Body of pancreas (tissue), 4 donors: ENCODE results near the gene MAD1L1. TPM values are rescaled to one million over a fixed set of nuclear protein-coding genes. Genes with fewer than 3 reads are reported as not detected.

Experiments
- ATAC-seq: fragments of 150-250 bp; one replicate; pipeline ENCODE4 v1.9.1; 2016
- DNase-seq, 4 donors: peaks; one replicate each; pipeline ENCODE4 v3.0.0-alpha.2; 2019
- H3K27ac ChIP-seq, 4 donors: fragments of 200-600 bp; sonication (generic); 1 replicate in 3 of 4; 2 replicates in 1 of 4; pipeline versions ENCODE4 v1.5.1 to v1.6.1; 2016 to 2019; ENCODE audit warnings: mild to moderate bottlenecking in 1 of 4, mixed read lengths in 1 of 4, moderate library complexity in 1 of 4
- H3K27me3 ChIP-seq, 2 donors: fragments of 200-600 bp; sonication (generic); one replicate each; pipeline ENCODE4 v1.6.0; 2016; ENCODE audit warnings: mild to moderate bottlenecking in 1 of 2
- H3K36me3 ChIP-seq, 2 donors: fragments of 200-600 bp; sonication (generic); replicated peaks in 1 of 2; 2 replicates each; pipeline ENCODE4 v1.5.1; 2016; ENCODE audit warnings: low read depth in 2 of 2; ENCODE audit not compliant: insufficient read depth in 1 of 2
- H3K4me1 ChIP-seq: fragments of 200-600 bp; sonication (generic); one replicate; pipeline ENCODE4 v1.6.0; 2016
- H3K4me3 ChIP-seq, 2 donors: fragments of 200-600 bp; sonication (generic); 1 replicate in 1 of 2; 2 replicates in 1 of 2; pipeline ENCODE4 v1.5.1; 2016 to 2019
- H3K9me3 ChIP-seq, 3 donors: fragments of 200-600 bp; sonication (generic); 1 replicate in 2 of 3; 2 replicates in 1 of 3; pipeline ENCODE4 v1.5.1; 2016
- CTCF ChIP-seq, 7 experiments: fragments of 450-650 bp in 4 of 7; fragments of 200-600 bp in 3 of 7; sonication (generic) in 3 of 7; IDR thresholded peaks; one replicate each; pipeline ENCODE4 v1.5.1; 2016 to 2019; ENCODE audit warnings: antibody characterized with exemption in 7 of 7
- POLR2A ChIP-seq, 3 donors: fragments of 450-650 bp; IDR thresholded peaks; one replicate each; pipeline ENCODE4 v1.6.1; 2016; ENCODE audit warnings: antibody characterized with exemption in 3 of 3, mild to moderate bottlenecking in 2 of 3
- WGBS, 2 donors: methylation state at CpG; one replicate each; pipeline ENCODE4 v1.1.5; 2017; 5-methylcytosine and 5-hydroxymethylcytosine counted together
- intact Hi-C: fragments of 100-400 bp; cut with DNase I; formaldehyde crosslinking; loops from one replicate; pipeline ENCODE4 v1.15.1; 2023
- total RNA-seq, 2 donors: library from RNA; depleted of rRNA; stranded (reverse); fragments of >200 nt; gene quantifications; one replicate each; pipeline ENCODE4 v1.1.0, GENCODE V29; 2016

The MAD1L1 gene
- total RNA-seq, 2 donors from 2014 or later, result 14.0 to 66.9 TPM

- DNase-seq, result no peak
- H3K4me1 ChIP-seq, result no peaks in the 10 kb centered on the region
- 89 to 91% methylated on average over 21 to 25 of the region's 25 CpGs for WGBS, 2 donors
Observed at GRCh38 chr7:2118630-2119190, 114.0 kb downstream of the MAD1L1 start.

DNA sequence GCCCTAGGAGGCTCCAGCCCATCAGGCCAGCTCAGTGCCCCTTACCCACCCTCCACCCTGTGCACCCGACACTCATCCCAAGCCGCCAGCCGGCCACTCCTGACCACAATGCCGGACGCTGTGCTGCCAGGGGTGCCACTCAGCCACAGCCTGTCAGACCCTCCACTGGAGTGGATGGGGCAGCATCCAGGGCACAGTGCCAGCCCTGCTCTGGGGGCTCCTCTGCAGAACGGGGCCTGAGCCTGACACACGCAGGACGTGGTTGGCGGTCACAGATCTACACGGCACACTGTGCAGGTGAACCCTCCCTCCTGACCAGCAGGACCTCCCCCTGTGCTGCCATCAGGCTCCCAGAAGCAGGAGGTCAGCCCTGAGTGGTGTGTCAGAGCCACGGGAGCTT, 114.7 kb downstream of the MAD1L1 start:
- TF ChIP-seq CTCF (IDR thresholded peaks at IDR 0.05) (no peak), POLR2A (IDR thresholded peaks at IDR 0.05) (no peak)
- no peaks in the 10 kb centered on the region for H3K27me3 ChIP-seq
- intact Hi-C loops, result no loop called here
- DNase-seq, result no peak
- no peak overlapping the region for H3K4me3 ChIP-seq
- no peaks in the 10 kb centered on the region for H3K4me1 ChIP-seq
- no peak for ATAC-seq
- no peak overlapping the region for H3K27ac ChIP-seq
- no peaks in the 10 kb centered on the region for H3K36me3 ChIP-seq
- WGBS, 2 donors, result 90% methylated on average over 11 of the region's 11 CpGs; no CpG with 5 or more reads in 1 of the 2 donors
- no peaks in the 10 kb centered on the region for H3K9me3 ChIP-seq

More at GRCh38 chr7:2118630-2119190, 114.0 kb downstream of the MAD1L1 start:
- Histone ChIP-seq H3K4me3 (no peak overlapping the region), H3K36me3 (no peaks in the 10 kb centered on the region), H3K27ac (no peak overlapping the region), H3K27me3 (no peaks in the 10 kb centered on the region), H3K9me3 (no peaks in the 10 kb centered on the region)
- intact Hi-C loops, result no loop called here
- TF ChIP-seq CTCF (IDR thresholded peaks at IDR 0.05) (no peak), POLR2A (IDR thresholded peaks at IDR 0.05) (no peak)
- no peak for ATAC-seq

DNA sequence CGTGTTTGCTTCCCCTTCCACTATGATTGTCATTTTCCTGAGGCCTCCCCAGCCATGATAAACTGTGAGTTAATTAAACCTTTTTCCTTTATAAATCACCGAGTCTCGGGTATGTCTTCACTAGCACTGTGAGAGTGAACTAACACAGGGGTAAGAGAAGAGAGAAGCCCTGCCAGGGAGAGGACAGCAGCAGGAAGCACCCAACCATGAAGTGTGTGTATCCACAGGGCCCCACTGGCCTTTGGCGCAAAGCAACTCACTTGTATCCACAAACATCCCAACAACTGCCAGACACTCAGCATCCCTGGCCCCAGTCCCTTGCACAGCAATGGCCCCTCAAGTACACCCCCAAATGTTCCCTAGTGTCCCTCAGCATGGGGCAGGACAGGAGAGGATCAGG, 115.1 kb downstream of the MAD1L1 start:
- H3K4me3 ChIP-seq, result no peak overlapping the region
- H3K4me1 ChIP-seq, result no peaks in the 10 kb centered on the region
- 82 to 83% methylated on average over 4 of the region's 4 CpGs for WGBS, 2 donors
- no peaks in the 10 kb centered on the region for H3K27me3 ChIP-seq
- ATAC-seq (no peak), DNase-seq (no peak)
- H3K27ac ChIP-seq, result no peak overlapping the region
- H3K9me3 ChIP-seq, result no peaks in the 10 kb centered on the region
- H3K36me3 ChIP-seq, result no peaks in the 10 kb centered on the region
- TF ChIP-seq POLR2A (IDR thresholded peaks at IDR 0.05), result no peak
- no peak for TF ChIP-seq CTCF (IDR thresholded peaks at IDR 0.05)
- intact Hi-C loops, result no loop called here

GRCh38 chr7:2116989-2117591, 115.7 kb downstream of the MAD1L1 start:
- DNase-seq, result peak in 1 of 4 donors; percentile 38
- intact Hi-C loops, result no loop called here
- H3K36me3 ChIP-seq, result no peaks in the 10 kb centered on the region
- TF ChIP-seq CTCF (IDR thresholded peaks at IDR 0.05) (no peak), POLR2A (IDR thresholded peaks at IDR 0.05) (no peak)
- no peaks in the 10 kb centered on the region for H3K27me3 ChIP-seq
- no peaks in the 10 kb centered on the region for H3K9me3 ChIP-seq
- no peaks in the 10 kb centered on the region for H3K4me1 ChIP-seq
- H3K4me3 ChIP-seq, result no peak overlapping the region
- no peak overlapping the region for H3K27ac ChIP-seq
- no peak for ATAC-seq
- 71 to 90% methylated on average over 3 to 11 of the region's 11 CpGs for WGBS, 2 donors

- Histone ChIP-seq H3K27me3 (no peaks in the 10 kb centered on the region), H3K36me3 (no peaks in the 10 kb centered on the region), H3K4me1 (no peaks in the 10 kb centered on the region), H3K4me3 (no peak overlapping the region), H3K27ac (no peak overlapping the region), H3K9me3 (no peaks in the 10 kb centered on the region)
- ATAC-seq (no peak), DNase-seq (no peak)
- intact Hi-C loops, result no loop called here
- no peak for TF ChIP-seq CTCF (IDR thresholded peaks at IDR 0.05)
- 76 to 78% methylated on average over 6 to 9 of the region's 9 CpGs for WGBS, 2 donors
Observed at GRCh38 chr7:2116448-2116810, 116.3 kb downstream of the MAD1L1 start.
